Neural crest cell (in vitro differentiated cells): ENCODE data around the gene RIT1. TPM values are rescaled to one million over a fixed set of nuclear protein-coding genes. Genes with fewer than 3 reads are reported as not detected.

Experiments
- DNase-seq: peaks from one replicate; pipeline ENCODE4 v3.0.0; 2021; ENCODE audit warnings: low read depth, mixed read lengths, low spot score
- H3K27ac Mint-ChIP-seq: one replicate; pipeline ENCODE4 v1.8.0; 2021; ENCODE audit warnings: mild to moderate bottlenecking, mixed read lengths; ENCODE audit not compliant: unreplicated experiment
- H3K27me3 Mint-ChIP-seq: 2 replicates; pipeline ENCODE4 v1.8.0; 2021; ENCODE audit warnings: low read depth, mild to moderate bottlenecking, mixed read lengths
- H3K36me3 Mint-ChIP-seq: 2 replicates; pipeline ENCODE4 v1.8.0; 2021; ENCODE audit warnings: low read depth, mild to moderate bottlenecking, mixed read lengths
- H3K4me1 Mint-ChIP-seq: 2 replicates; pipeline ENCODE4 v1.8.0; 2021; ENCODE audit warnings: mixed read lengths
- H3K4me3 Mint-ChIP-seq: one replicate; pipeline ENCODE4 v1.8.0; 2021; ENCODE audit warnings: mild to moderate bottlenecking, mixed read lengths
- H3K9me3 Mint-ChIP-seq: 2 replicates; pipeline ENCODE4 v1.8.0; 2021; ENCODE audit warnings: mixed read lengths
- total RNA-seq: library from RNA; stranded (reverse); gene quantifications from 2 replicates; pipeline ENCODE4 v1.2.1, GENCODE V29; 2021
- TF ChIP-seq, protein P1 (sequence below): fragments of 200-600 bp; sonication (generic); conservative IDR thresholded peaks from 2 replicates; pipeline ENCODE4 v1.5.0; 2021; ENCODE audit warnings: antibody characterized with exemption, mild to moderate bottlenecking

The RIT1 gene
- total RNA-seq, 1 donor from 2014 or later: 34.5 TPM

DNA sequence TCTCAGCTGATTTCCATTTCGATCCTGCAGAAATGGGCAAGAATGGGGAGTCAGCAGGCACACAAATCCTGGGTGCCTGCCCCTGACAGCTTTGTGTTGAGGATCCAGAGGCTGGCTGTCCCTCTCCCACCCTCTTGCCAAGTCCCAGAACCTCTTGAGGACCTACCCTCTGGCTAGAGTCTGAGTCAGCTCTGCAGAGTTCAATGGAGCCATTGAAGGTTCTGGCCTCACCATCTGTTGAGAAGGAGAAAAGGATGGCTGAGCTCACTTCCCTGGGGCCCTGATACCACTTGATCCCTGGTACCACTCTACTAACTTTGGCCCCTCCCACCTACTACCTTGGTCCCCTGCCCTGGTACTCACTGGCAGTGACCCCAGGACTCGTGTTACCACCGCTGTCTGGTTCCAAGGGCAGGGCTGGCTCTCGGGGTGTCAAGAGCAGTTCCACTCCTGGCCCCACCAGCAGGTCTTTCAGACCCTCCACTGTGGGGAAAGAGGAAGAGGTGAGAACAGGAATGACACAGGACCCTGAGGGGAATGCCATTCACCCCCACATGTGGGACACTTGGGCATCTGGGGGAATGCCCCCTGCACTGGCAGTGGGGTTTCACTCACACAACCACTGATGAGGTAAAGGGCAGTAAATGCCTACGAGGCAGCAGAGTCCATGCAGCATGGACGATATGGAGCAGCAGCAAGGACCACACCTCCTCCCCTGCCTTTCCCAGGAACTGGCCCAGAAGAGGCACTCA is 40.8 kb upstream of the RIT1 start:
- no peak for DNase-seq
- Mint-ChIP-seq H3K4me1 (no peaks in the 10 kb centered on the region), H3K4me3 (no peak overlapping the region), H3K27ac (no peak overlapping the region), H3K9me3 (no peaks in the 10 kb centered on the region), H3K27me3 (no peaks in the 10 kb centered on the region), H3K36me3 (peaks cover 23% of the 10 kb centered on the region)
- TF ChIP-seq, protein P1, sequence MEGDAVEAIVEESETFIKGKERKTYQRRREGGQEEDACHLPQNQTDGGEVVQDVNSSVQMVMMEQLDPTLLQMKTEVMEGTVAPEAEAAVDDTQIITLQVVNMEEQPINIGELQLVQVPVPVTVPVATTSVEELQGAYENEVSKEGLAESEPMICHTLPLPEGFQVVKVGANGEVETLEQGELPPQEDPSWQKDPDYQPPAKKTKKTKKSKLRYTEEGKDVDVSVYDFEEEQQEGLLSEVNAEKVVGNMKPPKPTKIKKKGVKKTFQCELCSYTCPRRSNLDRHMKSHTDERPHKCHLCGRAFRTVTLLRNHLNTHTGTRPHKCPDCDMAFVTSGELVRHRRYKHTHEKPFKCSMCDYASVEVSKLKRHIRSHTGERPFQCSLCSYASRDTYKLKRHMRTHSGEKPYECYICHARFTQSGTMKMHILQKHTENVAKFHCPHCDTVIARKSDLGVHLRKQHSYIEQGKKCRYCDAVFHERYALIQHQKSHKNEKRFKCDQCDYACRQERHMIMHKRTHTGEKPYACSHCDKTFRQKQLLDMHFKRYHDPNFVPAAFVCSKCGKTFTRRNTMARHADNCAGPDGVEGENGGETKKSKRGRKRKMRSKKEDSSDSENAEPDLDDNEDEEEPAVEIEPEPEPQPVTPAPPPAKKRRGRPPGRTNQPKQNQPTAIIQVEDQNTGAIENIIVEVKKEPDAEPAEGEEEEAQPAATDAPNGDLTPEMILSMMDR: no peak

DNA sequence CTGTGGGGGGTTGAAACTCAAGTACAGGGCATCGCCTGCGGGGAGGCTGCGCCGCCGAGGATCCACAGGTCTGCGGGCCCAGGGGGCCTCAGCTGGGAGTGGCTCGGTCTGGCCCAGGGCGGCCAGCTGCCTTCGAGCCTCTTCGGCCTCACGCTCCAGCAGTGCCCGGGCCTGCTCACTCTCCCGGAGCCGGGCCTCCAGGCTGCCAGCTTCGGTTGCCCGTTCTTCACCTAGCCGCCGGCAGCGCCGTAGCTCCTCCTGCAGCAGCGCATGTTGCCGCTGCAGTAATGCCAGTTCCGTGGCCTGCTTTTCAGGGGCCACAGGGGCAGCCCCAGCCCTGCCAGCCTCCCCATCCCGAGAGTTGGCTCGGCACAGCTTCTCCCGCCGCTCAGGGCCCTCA is 39.7 kb upstream of the RIT1 start:
- H3K9me3 Mint-ChIP-seq: no peaks in the 10 kb centered on the region
- peaks cover 22% of the 10 kb centered on the region for H3K36me3 Mint-ChIP-seq
- H3K4me1 Mint-ChIP-seq: peaks cover 4% of the 10 kb centered on the region
- no peak overlapping the region for H3K4me3 Mint-ChIP-seq
- no peak overlapping the region for H3K27ac Mint-ChIP-seq
- no peak for DNase-seq
- TF ChIP-seq, protein P1: no peak
- no peaks in the 10 kb centered on the region for H3K27me3 Mint-ChIP-seq

DNA sequence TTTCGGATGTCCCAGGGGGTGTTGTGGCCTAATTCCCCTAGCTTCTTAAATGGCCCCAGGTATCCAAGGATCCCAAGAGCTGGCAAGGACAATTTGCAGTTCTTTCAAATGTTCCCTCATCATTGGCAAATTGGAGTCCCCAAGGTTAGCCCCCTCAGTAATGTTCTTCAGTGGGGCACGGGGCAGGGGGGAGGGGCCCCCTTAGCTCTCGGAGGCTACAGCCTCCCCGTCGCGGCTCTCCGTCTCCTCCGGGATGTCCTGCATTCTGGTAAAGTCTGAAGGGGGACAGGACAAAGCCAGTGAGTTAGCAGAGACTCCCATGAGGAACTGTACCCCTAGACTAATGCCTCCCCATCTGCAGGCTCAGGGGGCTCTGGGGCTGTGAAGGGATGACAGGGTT is 36.6 kb upstream of the RIT1 start:
- Mint-ChIP-seq H3K36me3 (peaks cover 13% of the 10 kb centered on the region), H3K9me3 (no peaks in the 10 kb centered on the region), H3K4me1 (peaks cover 14% of the 10 kb centered on the region), H3K27ac (no peak overlapping the region), H3K27me3 (no peaks in the 10 kb centered on the region), H3K4me3 (no peak overlapping the region)
- DNase-seq: no peak
- TF ChIP-seq, protein P1: no peak

DNA sequence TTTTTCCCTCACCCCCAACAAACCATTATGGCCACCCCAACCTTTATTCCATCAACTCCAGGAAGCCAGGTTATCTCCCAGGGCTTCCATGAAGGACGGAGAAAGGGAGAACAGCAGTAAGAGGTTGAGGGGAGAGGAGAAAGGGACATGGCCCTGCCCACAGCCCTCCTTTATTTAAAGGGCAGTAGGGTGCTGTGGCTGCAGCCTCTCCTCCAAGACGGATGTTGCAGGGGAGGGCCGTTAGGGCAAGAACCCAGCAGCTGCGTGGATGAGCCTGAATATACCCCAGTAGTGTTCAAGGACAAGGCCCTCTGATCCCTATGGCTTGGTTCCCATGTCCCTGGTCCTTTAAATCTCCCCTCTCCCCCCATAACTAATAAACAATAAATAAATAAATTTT is 36.1 kb upstream of the RIT1 start:
- Mint-ChIP-seq H3K27me3 (no peaks in the 10 kb centered on the region), H3K27ac (no peak overlapping the region), H3K4me1 (peaks cover 14% of the 10 kb centered on the region), H3K4me3 (no peak overlapping the region), H3K36me3 (peaks cover 9% of the 10 kb centered on the region), H3K9me3 (no peaks in the 10 kb centered on the region)
- DNase-seq: no peak
- TF ChIP-seq, protein P1: no peak

DNA sequence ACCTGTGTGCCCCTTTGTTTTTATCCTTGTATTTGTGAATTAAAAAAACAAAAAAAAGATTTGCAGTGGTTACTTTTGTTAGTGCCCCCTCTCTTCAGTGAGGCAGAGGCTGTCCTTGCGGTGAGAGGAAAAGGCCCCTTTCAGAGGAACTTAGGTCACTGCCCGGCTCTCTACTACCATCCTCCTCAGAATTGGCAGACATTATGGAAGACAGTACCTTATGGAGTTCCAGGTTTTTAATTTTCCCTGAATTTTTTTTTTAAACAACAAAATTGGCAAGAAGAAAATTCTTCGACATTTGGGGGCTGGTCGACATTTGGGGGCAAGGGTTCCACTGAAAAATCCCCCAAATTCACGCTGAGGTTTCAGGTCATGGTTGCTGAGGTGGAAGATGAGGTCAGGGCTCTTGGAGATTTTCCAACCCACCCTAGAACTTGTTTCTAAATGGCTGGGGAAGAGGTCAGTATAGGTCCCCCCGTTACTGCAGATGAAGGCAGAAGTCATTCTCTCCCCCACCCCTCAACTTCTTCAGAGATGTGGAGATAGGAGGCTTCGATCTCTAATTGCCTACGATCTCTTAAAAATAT is 35.6 kb upstream of the RIT1 start:
- DNase-seq: no peak
- Mint-ChIP-seq H3K9me3 (no peaks in the 10 kb centered on the region), H3K27ac (no peak overlapping the region), H3K4me1 (peaks cover 14% of the 10 kb centered on the region), H3K4me3 (no peak overlapping the region), H3K36me3 (peaks cover 5% of the 10 kb centered on the region), H3K27me3 (no peaks in the 10 kb centered on the region)
- TF ChIP-seq, protein P1: no peak
